ENCODE results near the gene TANGO2. TPM values are rescaled to one million over a fixed set of nuclear protein-coding genes. Genes with fewer than 3 reads are reported as not detected.

Gene TANGO2
- total and polyA plus RNA-seq, 5 donors from 2014 or later = 39.5 to 48.4 (median 43.2) TPM

DNA sequence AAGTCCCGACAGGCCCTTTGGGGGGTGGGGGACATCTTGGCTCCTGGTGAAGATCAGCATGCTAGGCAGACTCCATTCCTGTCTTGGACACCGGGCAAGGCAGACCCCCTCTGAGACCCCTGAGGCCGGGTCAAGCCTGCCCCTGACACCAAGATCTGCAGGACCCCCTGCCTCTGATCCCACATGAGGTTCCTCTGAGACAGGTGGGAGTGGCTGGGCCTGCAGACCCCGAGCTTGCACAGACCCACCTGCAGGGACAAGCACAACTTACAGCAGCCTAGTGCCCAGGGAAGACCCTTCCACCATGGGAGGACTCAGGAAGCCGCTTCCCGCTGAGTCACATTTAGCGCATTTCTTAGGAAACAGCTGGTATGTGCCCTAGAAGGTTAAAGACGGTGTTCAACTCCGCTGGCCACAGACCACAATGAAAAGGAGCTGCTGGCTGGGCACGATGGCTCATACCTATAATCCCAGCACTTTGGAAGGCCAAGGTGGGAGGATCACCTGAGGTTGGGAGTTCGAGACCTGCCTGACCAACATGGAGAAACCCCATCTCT is 19.8 kb upstream of the TANGO2 start:
- DNase-seq (no peak), ATAC-seq (ENCODE audit: low read depth in 2 of 2) (no peak)
- Histone ChIP-seq H3K36me3 (ENCODE audit: control insufficient read depth, insufficient read depth, low read length) (no peaks in the 10 kb centered on the region), H3K9me3 (ENCODE audit: control insufficient read depth in 2 of 2, low read length in 2 of 2) (peaks cover 14 to 16% of the 10 kb centered on the region in 2 experiments), H3K4me3 (ENCODE audit: low read depth, low read length) (no peak overlapping the region), H3K4me1 (ENCODE audit: control insufficient read depth, insufficient read depth, low read length, poor library complexity, severe bottlenecking) (no peaks in the 10 kb centered on the region), H3K27me3 (ENCODE audit: control insufficient read depth, insufficient read depth, low read length) (peaks cover 3% of the 10 kb centered on the region), H3K27ac (ENCODE audit: insufficient read depth, low read length, poor library complexity, severe bottlenecking) (no peak overlapping the region)
- H3K36me3 Mint-ChIP-seq = peaks cover 4% of the 10 kb centered on the region
- H3K27ac Mint-ChIP-seq = no peak overlapping the region
- H3K9me3 Mint-ChIP-seq = peaks cover 2 to 18% (median 6%) of the 10 kb centered on the region in 7 donors
- H3K27me3 Mint-ChIP-seq = peaks cover 14% of the 10 kb centered on the region
- H3K4me1 Mint-ChIP-seq = no peaks in the 10 kb centered on the region
- H3K4me3 Mint-ChIP-seq = no peak overlapping the region

DNA sequence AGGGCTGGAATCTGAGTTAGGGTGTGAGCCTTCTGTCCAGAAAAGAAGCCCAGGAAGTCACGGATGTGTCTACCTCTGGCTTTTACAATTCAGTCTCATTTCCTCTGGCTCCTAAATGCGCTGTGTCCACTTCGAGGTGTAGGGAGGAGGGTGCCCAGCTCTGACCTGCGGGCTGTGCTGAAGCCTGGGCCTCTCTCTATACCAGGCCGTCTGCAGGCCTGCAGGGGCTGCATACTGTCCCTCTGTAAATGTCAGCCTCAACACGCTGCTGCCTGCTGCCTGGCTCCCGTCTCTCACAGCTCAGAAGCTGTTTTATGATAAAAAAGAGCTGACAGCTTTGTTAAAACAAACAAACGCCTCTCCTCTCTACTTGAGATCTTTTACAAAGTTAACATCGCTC is 18.8 kb upstream of the TANGO2 start:
- Histone ChIP-seq H3K4me3 (ENCODE audit: low read depth, low read length) (no peak overlapping the region), H3K9me3 (ENCODE audit: control insufficient read depth in 2 of 2, low read length in 2 of 2) (peaks cover 14 to 16% of the 10 kb centered on the region in 2 experiments), H3K27me3 (ENCODE audit: control insufficient read depth, insufficient read depth, low read length) (peaks cover 3% of the 10 kb centered on the region), H3K36me3 (ENCODE audit: control insufficient read depth, insufficient read depth, low read length) (no peaks in the 10 kb centered on the region), H3K27ac (ENCODE audit: insufficient read depth, low read length, poor library complexity, severe bottlenecking) (no peak overlapping the region), H3K4me1 (ENCODE audit: control insufficient read depth, insufficient read depth, low read length, poor library complexity, severe bottlenecking) (no peaks in the 10 kb centered on the region)
- ATAC-seq (ENCODE audit: low read depth in 2 of 2) (no peak), DNase-seq (no peak)
- Mint-ChIP-seq H3K27me3 (peaks cover 14% of the 10 kb centered on the region), H3K4me3 (no peak overlapping the region), H3K4me1 (no peaks in the 10 kb centered on the region), H3K9me3 (peaks cover 2 to 18% (median 6%) of the 10 kb centered on the region in 7 donors), H3K27ac (no peak overlapping the region), H3K36me3 (peaks cover 4% of the 10 kb centered on the region)

DNA sequence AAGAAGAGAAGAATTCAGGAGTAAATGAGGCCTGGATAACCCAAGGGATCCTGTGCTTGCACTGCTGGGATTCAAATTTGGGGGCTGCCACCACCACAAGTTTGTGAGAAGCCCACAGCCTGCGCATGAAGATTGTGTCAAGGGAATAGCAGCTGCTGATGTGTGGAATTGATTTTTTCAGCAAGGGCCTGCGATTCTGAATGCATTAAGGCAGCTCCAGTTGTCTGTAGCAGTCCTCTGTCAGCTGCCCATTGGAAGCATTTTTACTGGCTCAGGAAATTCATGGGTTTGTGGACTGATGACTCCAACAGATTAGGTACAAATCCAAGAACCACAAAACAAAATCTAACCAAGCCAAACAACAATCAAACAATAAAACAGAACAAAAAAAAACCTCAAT is 18.3 kb upstream of the TANGO2 start:
- H3K27me3 Mint-ChIP-seq = peaks cover 14% of the 10 kb centered on the region
- no peak overlapping the region for H3K4me3 Mint-ChIP-seq
- Histone ChIP-seq H3K27me3 (ENCODE audit: control insufficient read depth, insufficient read depth, low read length) (peaks cover 3% of the 10 kb centered on the region), H3K27ac (ENCODE audit: insufficient read depth, low read length, poor library complexity, severe bottlenecking) (no peak overlapping the region), H3K4me1 (ENCODE audit: control insufficient read depth, insufficient read depth, low read length, poor library complexity, severe bottlenecking) (no peaks in the 10 kb centered on the region), H3K9me3 (ENCODE audit: control insufficient read depth in 2 of 2, low read length in 2 of 2) (peaks cover 14 to 16% of the 10 kb centered on the region in 2 experiments), H3K4me3 (ENCODE audit: low read depth, low read length) (no peak overlapping the region), H3K36me3 (ENCODE audit: control insufficient read depth, insufficient read depth, low read length) (no peaks in the 10 kb centered on the region)
- peaks cover 2 to 18% (median 6%) of the 10 kb centered on the region in 7 donors for H3K9me3 Mint-ChIP-seq
- no peaks in the 10 kb centered on the region for H3K4me1 Mint-ChIP-seq
- H3K36me3 Mint-ChIP-seq = peaks cover 4% of the 10 kb centered on the region
- no peak overlapping the region for H3K27ac Mint-ChIP-seq
- DNase-seq (no peak), ATAC-seq (ENCODE audit: low read depth in 2 of 2) (no peak)

DNA sequence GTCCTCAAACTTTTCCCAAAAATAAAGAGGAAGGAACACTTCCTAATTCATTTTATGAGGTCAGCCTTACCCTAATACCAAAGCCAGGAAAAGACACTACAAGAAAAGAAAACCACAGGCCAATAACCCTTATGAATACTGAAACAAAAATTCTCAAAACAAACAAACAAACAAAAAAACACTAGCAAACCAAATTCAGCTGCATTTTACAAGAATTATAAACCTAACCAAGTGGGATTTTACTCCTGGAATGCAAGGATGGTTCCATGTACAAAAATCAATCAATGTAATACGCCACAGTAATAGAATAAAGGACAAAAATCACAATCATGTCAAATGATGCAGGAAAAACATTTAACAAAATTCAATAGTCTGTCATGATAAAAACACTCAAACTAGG is 17.6 kb upstream of the TANGO2 start:
- Mint-ChIP-seq H3K27ac (no peak overlapping the region), H3K4me3 (no peak overlapping the region), H3K36me3 (peaks cover 4% of the 10 kb centered on the region), H3K27me3 (peaks cover 14% of the 10 kb centered on the region), H3K9me3 (peaks cover 2 to 18% (median 6%) of the 10 kb centered on the region in 7 donors), H3K4me1 (no peaks in the 10 kb centered on the region)
- Histone ChIP-seq H3K36me3 (ENCODE audit: control insufficient read depth, insufficient read depth, low read length) (no peaks in the 10 kb centered on the region), H3K27me3 (ENCODE audit: control insufficient read depth, insufficient read depth, low read length) (peaks cover 3% of the 10 kb centered on the region), H3K9me3 (ENCODE audit: control insufficient read depth in 2 of 2, low read length in 2 of 2) (peaks cover 14 to 16% of the 10 kb centered on the region in 2 experiments), H3K4me1 (ENCODE audit: control insufficient read depth, insufficient read depth, low read length, poor library complexity, severe bottlenecking) (no peaks in the 10 kb centered on the region), H3K4me3 (ENCODE audit: low read depth, low read length) (no peak overlapping the region), H3K27ac (ENCODE audit: insufficient read depth, low read length, poor library complexity, severe bottlenecking) (no peak overlapping the region)
- no peak for ATAC-seq (ENCODE audit: low read depth in 2 of 2)
- no peak for DNase-seq

DNA sequence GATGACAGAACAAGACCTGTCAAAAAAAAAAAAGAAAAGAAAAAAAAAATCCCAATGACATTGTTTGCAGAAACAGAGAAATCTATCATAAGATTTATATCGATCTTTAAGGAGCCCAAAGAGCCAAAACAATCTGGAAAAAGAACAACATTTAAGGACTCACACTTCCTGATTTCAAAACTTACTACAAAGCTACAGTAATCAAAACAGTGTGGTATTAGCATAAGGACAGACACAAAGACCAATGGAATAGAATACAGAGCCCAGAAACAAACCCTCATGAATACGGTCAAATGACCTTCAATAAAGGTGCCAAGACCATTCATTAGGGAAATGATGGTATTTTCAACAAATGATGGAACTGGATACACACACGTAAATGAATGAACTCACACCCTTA is 16.4 kb upstream of the TANGO2 start:
- H3K27ac ChIP-seq (ENCODE audit: insufficient read depth, low read length, poor library complexity, severe bottlenecking) = no peak overlapping the region
- H3K9me3 Mint-ChIP-seq = peaks cover 2 to 18% (median 6%) of the 10 kb centered on the region in 7 donors
- peaks cover 3% of the 10 kb centered on the region for H3K27me3 ChIP-seq (ENCODE audit: control insufficient read depth, insufficient read depth, low read length)
- no peaks in the 10 kb centered on the region for H3K4me1 ChIP-seq (ENCODE audit: control insufficient read depth, insufficient read depth, low read length, poor library complexity, severe bottlenecking)
- H3K36me3 Mint-ChIP-seq = peaks cover 4% of the 10 kb centered on the region
- peaks cover 14% of the 10 kb centered on the region for H3K27me3 Mint-ChIP-seq
- H3K27ac Mint-ChIP-seq = no peak overlapping the region
- DNase-seq = no peak
- no peaks in the 10 kb centered on the region for H3K36me3 ChIP-seq (ENCODE audit: control insufficient read depth, insufficient read depth, low read length)
- H3K4me3 Mint-ChIP-seq = no peak overlapping the region
- no peaks in the 10 kb centered on the region for H3K4me1 Mint-ChIP-seq
- peaks cover 14 to 16% of the 10 kb centered on the region in 2 experiments for H3K9me3 ChIP-seq (ENCODE audit: control insufficient read depth in 2 of 2, low read length in 2 of 2)
- ATAC-seq (ENCODE audit: low read depth in 2 of 2) = no peak
- no peak overlapping the region for H3K4me3 ChIP-seq (ENCODE audit: low read depth, low read length)

DNA sequence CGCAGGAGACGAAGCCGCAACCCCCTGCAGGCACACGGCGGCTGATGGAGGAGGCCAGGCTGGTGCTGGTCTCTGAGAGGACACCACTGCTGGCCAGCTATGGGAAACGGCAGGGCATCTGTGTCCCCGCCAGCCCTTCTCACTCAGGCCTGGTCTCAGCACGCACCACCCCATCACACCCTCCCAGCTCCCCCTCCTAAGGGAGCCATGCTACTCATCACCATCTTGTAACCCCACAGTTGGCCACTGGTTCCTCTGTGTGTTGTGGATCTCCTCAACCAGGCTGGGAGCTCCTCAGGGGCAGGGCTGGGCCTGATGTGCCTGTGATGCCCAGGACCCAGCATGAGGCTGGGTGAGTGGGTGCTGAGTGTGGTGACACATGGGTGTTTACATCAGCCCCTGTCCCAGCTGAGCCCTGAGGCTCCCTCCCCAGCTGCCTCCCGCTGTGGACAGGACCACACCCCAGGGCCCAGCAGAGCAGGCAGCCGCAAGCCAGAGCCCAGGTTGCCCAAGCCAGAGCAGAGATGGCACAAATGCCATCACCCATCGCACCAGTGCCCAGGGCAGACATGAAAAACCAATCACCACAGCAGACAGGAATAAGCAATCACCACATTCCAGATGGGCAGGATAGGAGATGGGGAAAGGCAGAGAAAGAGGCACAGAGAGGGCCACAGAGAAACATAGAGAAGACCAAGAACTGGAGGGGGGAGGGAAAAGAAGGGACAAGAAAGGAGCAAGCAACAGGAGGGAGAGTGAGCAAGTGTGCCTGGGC is 12.5 kb upstream of the TANGO2 start:
- Mint-ChIP-seq H3K4me1 (no peaks in the 10 kb centered on the region), H3K9me3 (peaks cover 0 to 10% (median 4%) of the 10 kb centered on the region in 7 donors), H3K36me3 (peaks cover 2% of the 10 kb centered on the region), H3K4me3 (peak overlapping the region in 1 of 4 donors; percentile 50), H3K27ac (no peak overlapping the region), H3K27me3 (peaks cover 3% of the 10 kb centered on the region)
- Histone ChIP-seq H3K36me3 (ENCODE audit: control insufficient read depth, insufficient read depth, low read length) (no peaks in the 10 kb centered on the region), H3K27ac (ENCODE audit: insufficient read depth, low read length, poor library complexity, severe bottlenecking) (no peak overlapping the region), H3K4me3 (ENCODE audit: low read depth, low read length) (no peak overlapping the region), H3K27me3 (ENCODE audit: control insufficient read depth, insufficient read depth, low read length) (peaks cover 2% of the 10 kb centered on the region), H3K9me3 (ENCODE audit: control insufficient read depth in 2 of 2, low read length in 2 of 2) (peaks cover 3 to 10% of the 10 kb centered on the region in 2 experiments), H3K4me1 (ENCODE audit: control insufficient read depth, insufficient read depth, low read length, poor library complexity, severe bottlenecking) (no peaks in the 10 kb centered on the region)
- ATAC-seq (ENCODE audit: low read depth in 2 of 2) (no peak), DNase-seq (no peak)

DNA sequence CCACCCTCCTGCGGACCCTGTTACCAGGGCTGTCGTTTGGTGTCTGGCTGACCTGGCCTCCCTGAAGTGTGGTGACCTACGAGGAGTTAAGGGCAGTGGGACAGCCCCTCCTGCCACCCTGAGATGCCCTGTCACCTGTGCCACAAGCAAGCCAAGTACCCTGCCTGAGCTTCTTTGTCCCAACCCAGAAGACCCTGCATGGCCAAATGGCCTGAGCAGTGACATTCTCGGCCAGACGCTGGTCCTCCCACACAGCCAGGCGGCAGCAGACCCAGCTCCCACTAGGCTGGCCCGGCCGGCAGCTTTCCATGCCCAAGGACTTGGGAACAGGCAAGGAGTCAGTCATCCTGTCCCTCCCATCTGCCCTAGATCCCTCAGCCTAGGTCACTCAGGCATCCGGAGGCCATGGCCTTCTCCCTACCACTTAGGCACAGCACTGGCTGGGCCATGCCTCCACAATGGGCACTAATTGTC is 11.9 kb upstream of the TANGO2 start:
- H3K4me3 ChIP-seq (ENCODE audit: low read depth, low read length) = no peak overlapping the region
- ATAC-seq (ENCODE audit: low read depth in 2 of 2) (no peak), DNase-seq (no peak)
- Mint-ChIP-seq H3K36me3 (no peaks in the 10 kb centered on the region), H3K4me1 (no peaks in the 10 kb centered on the region), H3K4me3 (no peak overlapping the region), H3K27me3 (no peaks in the 10 kb centered on the region), H3K27ac (no peak overlapping the region), H3K9me3 (peaks cover 0 to 5% (median 0%) of the 10 kb centered on the region in 7 donors)
- H3K27ac ChIP-seq (ENCODE audit: insufficient read depth, low read length, poor library complexity, severe bottlenecking) = no peak overlapping the region
- H3K4me1 ChIP-seq (ENCODE audit: control insufficient read depth, insufficient read depth, low read length, poor library complexity, severe bottlenecking) = no peaks in the 10 kb centered on the region
- H3K9me3 ChIP-seq (ENCODE audit: control insufficient read depth in 2 of 2, low read length in 2 of 2) = peaks cover 0 to 4% of the 10 kb centered on the region in 2 experiments
- H3K27me3 ChIP-seq (ENCODE audit: control insufficient read depth, insufficient read depth, low read length) = no peaks in the 10 kb centered on the region
- no peaks in the 10 kb centered on the region for H3K36me3 ChIP-seq (ENCODE audit: control insufficient read depth, insufficient read depth, low read length)
